GM12878 (cell line): Measurements from ENCODE around the gene LDLRAD4. TPM values are rescaled to one million over a fixed set of nuclear protein-coding genes. Genes with fewer than 3 reads are reported as not detected.

Experiments used
- ATAC-seq: fragments of 200-7000 bp; cut with Tn5 transposase; 3 replicates; pipeline ENCODE4 v1.9.1; 2020; ENCODE audit warnings: mild to moderate bottlenecking, moderate library complexity
- BruUV-seq: library from RNA; stranded (reverse); fragments of 400-500 nt; replicated peaks from 2 replicates; lab custom pipeline; 2021; lab: Mats Ljungman, UMichigan
- CTCF ChIA-PET: fragments of 300-600 bp; sonication (Branson Sonifier 250); formaldehyde crosslinking; extraction: SDS; loops from one replicate; lab custom pipeline; 2021; ENCODE audit warnings: inconsistent platforms; lab: Yijun Ruan, JAX
- POLR2A ChIA-PET: fragments of 350-600 bp; formaldehyde crosslinking; extraction: SDS; loops from one replicate; lab custom pipeline; 2021; ENCODE audit warnings: inconsistent platforms; lab: Charles Lee
- RAD21 ChIA-PET: fragments of 300-600 bp; sonication (Branson Sonifier 250); formaldehyde crosslinking; loops from one replicate; lab custom pipeline; 2023; ENCODE audit warnings: antibody characterized with exemption; ENCODE audit not compliant: unreplicated experiment; lab: Charles Lee
- SMC1A ChIA-PET: fragments of 300-600 bp; sonication (Branson Sonifier 250); formaldehyde crosslinking; loops from one replicate; lab custom pipeline; 2023; ENCODE audit not compliant: unreplicated experiment, uncharacterized antibody; lab: Charles Lee
- DNase-seq: peaks from one replicate; pipeline ENCODE4 v3.0.0-alpha.2; 2011; ENCODE audit warnings: low read depth, low spot score
- FAIRE-seq: peaks from 3 replicates; lab custom pipeline; 2011; peaks lifted over from hg19 to GRCh38; lab: Jason Lieb, UNC
- H2AFZ ChIP-seq: 2 replicates; pipeline ENCODE4 v1.6.0; 2011; ENCODE audit warnings: low read depth, low read length, control low read depth; ENCODE audit not compliant: control insufficient read depth
- H3K27ac ChIP-seq: 2 replicates; pipeline ENCODE4 v1.5.1; 2011; ENCODE audit warnings: control low read depth; ENCODE audit not compliant: control insufficient read depth, insufficient read depth
- H3K27me3 ChIP-seq, 2 experiments: replicated peaks in 1 of 2; 2 replicates each; pipeline versions ENCODE4 v1.6.0 to v1.6.1; 2011; ENCODE audit warnings: low read length in 1 of 2; ENCODE audit not compliant: control insufficient read depth in 2 of 2, insufficient read depth in 2 of 2
- H3K36me3 ChIP-seq, 2 experiments: 2 replicates each; pipeline ENCODE4 v1.5.1; 2011; ENCODE audit warnings: low read length in 1 of 2; ENCODE audit not compliant: control insufficient read depth in 2 of 2, insufficient read depth in 2 of 2
- H3K4me1 ChIP-seq: 2 replicates; pipeline ENCODE4 v1.6.1; 2011; ENCODE audit warnings: mild to moderate bottlenecking, low read length, moderate library complexity, mixed read lengths; ENCODE audit not compliant: control insufficient read depth, insufficient read depth
- H3K4me2 ChIP-seq: 2 replicates; pipeline ENCODE4 v1.6.0; 2011; ENCODE audit warnings: control low read depth; ENCODE audit not compliant: control insufficient read depth, insufficient read depth
- H3K4me3 ChIP-seq: fragments of 200-600 bp; sonication (generic); 2 replicates; pipeline ENCODE4 v1.5.1; 2016
- H3K79me2 ChIP-seq: 2 replicates; pipeline ENCODE4 v1.6.0; 2011; ENCODE audit warnings: low read length; ENCODE audit not compliant: control insufficient read depth, insufficient read depth
- H3K9ac ChIP-seq: 2 replicates; pipeline ENCODE4 v1.8.0; 2011; ENCODE audit warnings: low read length, control low read depth, mixed read lengths; ENCODE audit not compliant: control insufficient read depth, insufficient read depth
- H3K9me3 ChIP-seq: replicated peaks from 3 replicates; pipeline ENCODE4 v1.5.1; 2011; ENCODE audit warnings: mild to moderate bottlenecking, low read length; ENCODE audit not compliant: control insufficient read depth, insufficient read depth
- H4K20me1 ChIP-seq: 2 replicates; pipeline ENCODE4 v1.6.0; 2011; ENCODE audit not compliant: control insufficient read depth, insufficient read depth
- HCFC1 ChIP-seq: fragments of 150-350 bp; IDR thresholded peaks from 2 replicates; pipeline ENCODE4 v1.6.1; 2014; ENCODE audit warnings: low read length
- MTA2 ChIP-seq: fragments of 450-650 bp; IDR thresholded peaks from 2 replicates; pipeline ENCODE4 v1.6.1; 2016; ENCODE audit warnings: low read depth, mild to moderate bottlenecking, moderate library complexity
- SMAD1 ChIP-seq: fragments of 450-650 bp; IDR thresholded peaks from 2 replicates; pipeline ENCODE4 v1.6.1; 2018; ENCODE audit warnings: mild to moderate bottlenecking, low read depth; ENCODE audit not compliant: partially characterized antibody
- SMC3 ChIP-seq: IDR thresholded peaks from 2 replicates; pipeline ENCODE4 v1.6.1; 2011; ENCODE audit warnings: low read length, improper control_type of control experiment, borderline replicate concordance
- WGBS: methylation state at CpG from one replicate; pipeline ENCODE4 v1.1.6; 2016; ENCODE audit warnings: low lambda C conversion rate; ENCODE audit not compliant: insufficient replicate concordance, insufficient coverage; ENCODE audit errors: missing lambda C conversion rate; 5-methylcytosine and 5-hydroxymethylcytosine counted together
- in situ Hi-C: fragments of 300-500 bp; cut with MboI; formaldehyde crosslinking; loops from 9 replicates; pipeline ENCODE4 v1.14.3; 2018; ENCODE audit warnings: mixed read lengths
- intact Hi-C: fragments of 100-400 bp; cut with micrococcal nuclease; formaldehyde crosslinking; loops from one replicate; pipeline ENCODE4 v1.14.2; 2022; ENCODE audit not compliant: unreplicated experiment
- polyA plus RNA-seq, 11 experiments: library from polyadenylated mRNA; depleted of rRNA in 4 of 11; unstranded in 6 of 11; stranded (reverse) in 5 of 11; fragments of >200 nt; fragmentation: Nextera tagmentation in 4 of 11; fragmentation: Illumina TruSeq in 1 of 11; extraction: Ambion mirVana in 4 of 11; extraction: Trizol in 1 of 11; gene quantifications; 1 replicate in 1 of 11; 2 replicates in 10 of 11; pipeline versions ENCODE4 v1.2.1 to v1.2.3, GENCODE V29; 2011 to 2016; ENCODE audit warnings: inconsistent platforms in 2 of 11, missing spikeins in 2 of 11, low read depth in 1 of 11
- total RNA-seq, 4 experiments: library from RNA; depleted of rRNA in 3 of 4; stranded (reverse); fragments of >200 nt in 3 of 4; fragmentation: Illumina TruSeq in 1 of 4; extraction: Trizol in 1 of 4; gene quantifications; 2 replicates each; pipeline versions ENCODE4 v1.2.1 to v1.2.3, GENCODE V29; 2013 to 2021
- TF ChIP-seq, protein P1 (sequence below): IDR thresholded peaks from 2 replicates; pipeline ENCODE4 v1.6.1; 2011; ENCODE audit warnings: borderline replicate concordance, low read depth, mild to moderate bottlenecking, moderate library complexity, low read length; ENCODE audit not compliant: insufficient read depth, poor library complexity, severe bottlenecking

The LDLRAD4 gene
- total and polyA plus RNA-seq, 10 of the 15 experiments (the other 5 are each of a cell fraction or from before 2014, with no cell fraction given), result 2.7 to 16.8 (median 11.2) TPM

DNA sequence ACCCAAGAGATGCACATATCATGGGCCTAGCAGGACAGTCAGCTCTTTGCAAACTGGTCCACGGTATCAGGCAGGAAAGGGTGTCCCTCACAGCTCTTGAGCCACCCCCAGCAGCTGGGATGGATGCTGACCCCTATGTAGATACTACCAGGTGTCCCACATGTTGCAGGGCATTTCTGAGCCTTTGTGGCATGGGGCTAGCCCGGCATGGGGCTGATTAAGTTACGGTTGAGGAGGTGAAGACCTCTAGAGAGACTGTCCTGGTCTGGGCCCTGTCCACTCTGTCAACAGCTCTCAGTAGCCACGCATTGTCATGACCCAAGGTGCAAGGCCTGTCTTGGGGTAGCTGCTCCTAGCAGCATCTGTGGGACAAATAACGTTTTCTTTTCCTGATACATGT, 6.7 kb downstream of the LDLRAD4 start:
- TF ChIP-seq SMC3 (no peak), MTA2 (no peak), SMAD1 (no peak), HCFC1 (no peak)
- TF ChIP-seq, protein P1, sequence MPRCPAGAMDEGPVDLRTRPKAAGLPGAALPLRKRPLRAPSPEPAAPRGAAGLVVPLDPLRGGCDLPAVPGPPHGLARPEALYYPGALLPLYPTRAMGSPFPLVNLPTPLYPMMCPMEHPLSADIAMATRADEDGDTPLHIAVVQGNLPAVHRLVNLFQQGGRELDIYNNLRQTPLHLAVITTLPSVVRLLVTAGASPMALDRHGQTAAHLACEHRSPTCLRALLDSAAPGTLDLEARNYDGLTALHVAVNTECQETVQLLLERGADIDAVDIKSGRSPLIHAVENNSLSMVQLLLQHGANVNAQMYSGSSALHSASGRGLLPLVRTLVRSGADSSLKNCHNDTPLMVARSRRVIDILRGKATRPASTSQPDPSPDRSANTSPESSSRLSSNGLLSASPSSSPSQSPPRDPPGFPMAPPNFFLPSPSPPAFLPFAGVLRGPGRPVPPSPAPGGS, result no peak
- Histone ChIP-seq H3K79me2 (no peaks in the 10 kb centered on the region), H3K4me1 (no peaks in the 10 kb centered on the region), H3K27me3 (peaks cover 0 to 7% of the 10 kb centered on the region in 2 experiments; a peak in 3 of 4 replicates), H3K9ac (no peak overlapping the region), H3K9me3 (no peaks in the 10 kb centered on the region), H2AFZ (no peak overlapping the region), H3K27ac (no peak overlapping the region), H3K36me3 (no peaks in the 10 kb centered on the region), H3K4me2 (no peak overlapping the region), H3K4me3 (no peak overlapping the region), H4K20me1 (no peaks in the 10 kb centered on the region)
- WGBS, result 3% methylated on average over 5 of the region's 5 CpGs
- DNase-seq (no peak), FAIRE-seq (no peak), ATAC-seq (no peak)
- BruUV-seq, result no TSS peak
- in situ Hi-C loops, result no loop called here
- SMC1A ChIA-PET, result interaction anchor here (0.6 to 0.8 kb wide), 2 partner anchors 9 to 15 kb away, joined by 3 to 4 read pairs; no protein-coding TSS in a partner anchor
- CTCF ChIA-PET, result interaction anchor here (0.6 to 1.0 kb wide), 3 partner anchors 9 to 607 kb away, joined by 3 read pairs; no protein-coding TSS in a partner anchor
- RAD21 ChIA-PET, result no interaction called here
- intact Hi-C loops, result loop anchor here (10.0 kb wide), 1 partner anchor 50 kb away; no protein-coding TSS in a partner anchor
- POLR2A ChIA-PET, result no interaction called here
